Retinal pigment epithelial cell (primary cell): ENCODE data around the gene TTC33.
"Not testable (repeated sequence)": the region's sequence is repeated elsewhere in the genome, so short reads cannot be mapped to it uniquely, and the experiment has no call there.

ENCODE experiments used
- DNase-seq: peaks from one replicate; pipeline ENCODE4 v3.0.0-alpha.2; 2010; ENCODE audit warnings: low read depth
- H3K4me3 ChIP-seq: 2 replicates; pipeline ENCODE4 v1.5.1; 2011; ENCODE audit warnings: mild to moderate bottlenecking, low read length, control low read depth, moderate library complexity
- TF ChIP-seq, protein P1 (sequence below): conservative IDR thresholded peaks from 2 replicates; pipeline ENCODE4 v1.5.1; 2011; ENCODE audit warnings: low read depth, low read length, control low read depth, inconsistent platforms

TTC33 gene

DNA sequence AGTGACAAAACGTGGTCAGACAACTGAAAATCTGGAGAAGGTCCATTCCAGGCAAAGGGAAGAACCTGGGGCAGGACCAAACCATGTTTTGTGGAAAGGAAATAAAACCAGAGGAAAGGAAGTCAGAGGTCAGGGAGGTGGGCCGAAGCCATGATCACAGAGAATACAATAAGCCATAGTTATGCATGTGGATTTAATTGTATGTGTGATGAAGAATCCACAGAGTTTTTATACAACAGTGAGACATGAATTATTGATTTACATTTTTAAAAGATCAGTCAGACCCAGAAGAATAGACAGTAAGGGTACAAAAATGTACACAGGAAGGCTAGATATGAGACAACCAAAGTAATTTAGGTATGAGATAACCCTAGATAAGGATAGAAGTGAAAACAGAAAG lies 20.8 kb downstream of the TTC33 start:
- TF ChIP-seq, protein P1, sequence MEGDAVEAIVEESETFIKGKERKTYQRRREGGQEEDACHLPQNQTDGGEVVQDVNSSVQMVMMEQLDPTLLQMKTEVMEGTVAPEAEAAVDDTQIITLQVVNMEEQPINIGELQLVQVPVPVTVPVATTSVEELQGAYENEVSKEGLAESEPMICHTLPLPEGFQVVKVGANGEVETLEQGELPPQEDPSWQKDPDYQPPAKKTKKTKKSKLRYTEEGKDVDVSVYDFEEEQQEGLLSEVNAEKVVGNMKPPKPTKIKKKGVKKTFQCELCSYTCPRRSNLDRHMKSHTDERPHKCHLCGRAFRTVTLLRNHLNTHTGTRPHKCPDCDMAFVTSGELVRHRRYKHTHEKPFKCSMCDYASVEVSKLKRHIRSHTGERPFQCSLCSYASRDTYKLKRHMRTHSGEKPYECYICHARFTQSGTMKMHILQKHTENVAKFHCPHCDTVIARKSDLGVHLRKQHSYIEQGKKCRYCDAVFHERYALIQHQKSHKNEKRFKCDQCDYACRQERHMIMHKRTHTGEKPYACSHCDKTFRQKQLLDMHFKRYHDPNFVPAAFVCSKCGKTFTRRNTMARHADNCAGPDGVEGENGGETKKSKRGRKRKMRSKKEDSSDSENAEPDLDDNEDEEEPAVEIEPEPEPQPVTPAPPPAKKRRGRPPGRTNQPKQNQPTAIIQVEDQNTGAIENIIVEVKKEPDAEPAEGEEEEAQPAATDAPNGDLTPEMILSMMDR = no peak
- no peak for DNase-seq
- no peak overlapping the region for H3K4me3 ChIP-seq

DNA sequence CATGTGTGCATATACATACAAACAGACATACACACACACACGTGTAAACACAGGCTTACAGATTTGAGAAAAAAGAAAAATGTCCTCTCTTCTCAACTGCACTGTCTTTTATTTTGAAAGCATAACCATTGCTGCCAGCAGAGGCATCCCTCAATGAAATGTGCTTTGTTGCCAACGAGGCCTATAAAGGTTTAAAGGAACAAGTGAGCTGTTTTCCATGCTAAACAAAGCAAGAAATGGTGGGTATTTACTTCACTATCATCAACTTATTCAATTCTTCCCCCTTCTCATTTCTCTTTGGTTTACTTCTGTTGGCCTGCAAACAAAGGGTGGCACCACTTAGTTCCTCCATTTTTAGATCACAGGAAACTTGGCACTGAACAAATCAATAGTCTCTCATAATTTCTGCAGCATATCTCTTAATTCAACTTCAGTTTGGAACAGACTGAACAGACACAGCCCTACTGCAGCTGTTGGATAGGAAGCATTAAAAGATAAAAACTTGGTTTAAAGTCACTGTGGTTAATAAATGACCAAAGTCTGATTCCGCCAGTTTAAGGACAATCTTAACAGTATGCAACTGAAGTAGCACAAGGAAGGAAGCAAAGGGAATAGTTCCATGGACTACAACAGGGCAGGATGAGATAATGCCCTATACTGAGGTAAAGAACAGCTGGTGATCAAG lies 21.7 kb downstream of the TTC33 start:
- TF ChIP-seq, protein P1 = no peak
- H3K4me3 ChIP-seq = no peak overlapping the region
- DNase-seq = no peak

DNA sequence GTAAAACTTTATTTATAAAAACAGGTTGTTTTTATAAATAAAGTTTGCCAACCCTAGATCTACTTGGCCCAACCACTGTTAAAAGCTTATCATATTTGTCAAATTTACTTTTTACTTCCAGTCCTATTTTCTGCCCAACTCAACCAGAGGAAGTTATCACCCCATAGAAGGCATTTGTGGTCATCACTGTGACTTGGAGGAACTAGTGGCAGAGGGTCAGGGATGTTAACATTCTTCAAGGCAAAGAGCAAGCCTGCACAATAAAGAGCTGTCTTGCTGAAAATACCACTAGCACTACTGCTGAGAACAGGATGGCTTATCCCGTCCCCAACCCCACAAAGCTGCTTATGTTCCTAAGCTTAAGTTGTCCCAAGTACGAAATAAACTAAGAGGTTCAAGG lies 22.3 kb downstream of the TTC33 start:
- no peak for DNase-seq
- TF ChIP-seq, protein P1 = no peak
- no peak overlapping the region for H3K4me3 ChIP-seq

DNA sequence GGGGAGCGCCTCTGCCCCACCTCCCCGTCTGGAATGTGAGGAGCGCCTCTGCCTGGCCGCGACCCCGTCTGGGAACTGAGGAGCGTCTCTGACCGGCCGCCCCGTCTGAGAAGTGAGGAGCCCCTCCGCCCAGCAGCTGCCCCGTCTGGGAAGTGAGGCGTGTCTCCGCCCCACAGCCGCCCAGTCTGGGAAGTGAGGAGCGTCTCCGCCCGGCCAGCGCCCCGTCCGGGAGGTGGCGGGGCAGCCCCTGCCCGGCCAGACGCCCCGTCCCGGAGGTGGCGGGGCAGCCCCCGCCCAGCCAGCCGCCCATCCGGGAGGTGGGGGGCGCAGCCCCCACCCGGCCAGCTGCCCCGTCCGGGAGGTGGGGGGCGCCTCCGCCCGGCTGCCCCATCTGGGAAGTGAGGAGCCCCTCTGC lies 33.3 kb downstream of the TTC33 start:
- H3K4me3 ChIP-seq, DNase-seq: not testable (repeated sequence)

DNA sequence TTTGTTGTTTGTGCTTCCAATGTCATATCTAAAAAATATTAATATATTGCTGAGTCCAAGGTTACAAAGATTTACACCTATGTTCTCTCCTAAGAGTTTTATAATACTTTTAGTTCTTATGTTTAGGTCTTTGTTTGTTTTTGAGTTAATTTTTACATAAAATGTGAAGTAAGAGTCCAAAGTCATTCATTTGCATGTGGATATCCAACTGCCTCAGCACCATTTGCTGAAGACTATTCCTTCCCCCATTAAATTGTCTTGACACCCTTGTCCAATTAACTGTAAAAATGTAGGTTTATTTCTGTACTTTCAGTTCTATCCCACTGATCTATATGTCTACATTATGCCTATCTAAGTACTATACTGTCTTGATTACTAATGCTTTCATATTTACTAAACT lies 35.7 kb downstream of the TTC33 start:
- TF ChIP-seq, protein P1 = no peak
- no peak for DNase-seq
- H3K4me3 ChIP-seq = no peak overlapping the region

DNA sequence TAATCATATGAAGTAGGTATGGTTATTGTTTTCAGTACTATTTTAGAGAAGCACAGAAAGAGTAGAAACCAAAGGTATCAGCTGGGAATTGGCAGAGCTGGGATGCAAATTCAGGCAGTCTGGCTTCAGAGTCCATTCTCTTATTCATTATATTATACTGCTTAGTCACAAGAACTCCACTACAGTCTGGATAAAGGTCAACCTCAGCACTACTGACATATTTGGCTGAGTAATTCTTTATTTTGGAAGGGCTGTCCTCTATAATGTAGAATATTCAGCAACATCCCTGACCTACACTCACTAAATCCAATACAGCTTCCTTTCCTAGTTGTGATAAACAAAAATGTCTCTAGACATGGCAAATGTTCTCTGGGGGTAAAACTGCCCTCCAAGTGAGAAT lies 38.5 kb downstream of the TTC33 start:
- no peak overlapping the region for H3K4me3 ChIP-seq
- TF ChIP-seq, protein P1 = no peak
- DNase-seq = no peak

DNA sequence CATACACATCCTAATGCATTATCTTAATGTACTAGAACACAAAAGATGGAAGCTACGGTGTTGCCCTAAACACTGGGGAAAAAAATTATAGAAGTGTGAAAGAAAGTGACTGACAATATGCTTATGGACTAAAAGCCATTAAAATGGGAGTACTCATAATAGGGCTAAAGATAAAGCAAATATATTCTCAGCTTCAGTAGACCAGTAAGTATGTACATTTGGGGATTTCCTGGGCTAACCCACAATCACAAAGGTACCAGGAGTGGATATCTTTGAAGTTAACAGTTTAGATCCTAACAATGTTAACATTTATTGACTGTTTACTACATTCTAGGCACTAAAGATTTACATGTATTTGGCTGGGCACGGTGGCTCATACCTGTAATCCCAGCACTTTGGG lies 39.2 kb downstream of the TTC33 start:
- no peak overlapping the region for H3K4me3 ChIP-seq
- DNase-seq = no peak
- TF ChIP-seq, protein P1 = no peak
